Smooth muscle cell (in vitro differentiated cells): ENCODE results near the gene AMIGO2. TPM values are rescaled to one million over a fixed set of nuclear protein-coding genes. Genes with fewer than 3 reads are reported as not detected.

Source experiments
- DNase-seq: peaks from one replicate; lab custom pipeline; 2025; ENCODE audit not compliant: unreplicated experiment; lab: John Stamatoyannopoulos, UW
- H2AFZ ChIP-seq: fragments of 200-600 bp; sonication (generic); 2 replicates; pipeline ENCODE4 v1.6.0; 2016; ENCODE audit warnings: antibody characterized with exemption, low read depth, mild to moderate bottlenecking
- H3F3A ChIP-seq: fragments of 200-600 bp; sonication (generic); 2 replicates; pipeline ENCODE4 v1.6.0; 2017; ENCODE audit warnings: antibody characterized with exemption, low read depth
- H3K27ac ChIP-seq: fragments of 200-600 bp; sonication (generic); 2 replicates; pipeline ENCODE4 v1.5.1; 2016; ENCODE audit warnings: low read depth, mild to moderate bottlenecking
- H3K27me3 ChIP-seq: fragments of 200-600 bp; sonication (generic); 2 replicates; pipeline ENCODE4 v1.6.1; 2016; ENCODE audit warnings: low read depth, mild to moderate bottlenecking
- H3K36me3 ChIP-seq: fragments of 200-600 bp; sonication (generic); 2 replicates; pipeline ENCODE4 v1.5.1; 2016; ENCODE audit warnings: low read depth
- H3K4me1 ChIP-seq: fragments of 200-600 bp; sonication (generic); 2 replicates; pipeline ENCODE4 v1.5.1; 2016; ENCODE audit warnings: low read depth
- H3K4me2 ChIP-seq: fragments of 200-600 bp; sonication (generic); 2 replicates; pipeline ENCODE4 v1.6.0; 2016; ENCODE audit warnings: mild to moderate bottlenecking
- H3K4me3 ChIP-seq: fragments of 200-600 bp; sonication (generic); 2 replicates; pipeline ENCODE4 v1.5.1; 2016; ENCODE audit warnings: mild to moderate bottlenecking
- H3K79me2 ChIP-seq: fragments of 200-600 bp; sonication (generic); 2 replicates; pipeline ENCODE4 v1.6.0; 2016; ENCODE audit warnings: low read depth, mild to moderate bottlenecking
- H3K9ac ChIP-seq: fragments of 200-600 bp; sonication (generic); 2 replicates; pipeline ENCODE4 v1.6.0; 2016; ENCODE audit warnings: low read depth
- H3K9me3 ChIP-seq: fragments of 200-600 bp; sonication (generic); replicated peaks from 2 replicates; pipeline ENCODE4 v1.5.1; 2016; ENCODE audit warnings: low read depth
- H4K20me1 ChIP-seq: fragments of 200-600 bp; sonication (generic); 2 replicates; pipeline ENCODE4 v1.6.0; 2016; ENCODE audit warnings: low read depth
- WGBS: methylation state at CpG from one replicate; pipeline ENCODE4 v1.1.7; 2016; ENCODE audit warnings: low lambda C conversion rate; 5-methylcytosine and 5-hydroxymethylcytosine counted together
- polyA plus RNA-seq: library from polyadenylated mRNA; unstranded; fragments of >200 nt; fragmentation: Nextera tagmentation; extraction: Ambion mirVana; gene quantifications from 2 replicates; pipeline ENCODE4 v1.2.1, GENCODE V29; 2016
- total RNA-seq: library from RNA; depleted of rRNA; stranded (reverse); fragments of >200 nt; gene quantifications from 2 replicates; pipeline ENCODE4 v1.2.3, GENCODE V29; 2014
- TF ChIP-seq, protein P1 (sequence below): fragments of 200-600 bp; sonication (generic); IDR thresholded peaks from 2 replicates; pipeline ENCODE4 v1.5.1; 2017; ENCODE audit warnings: borderline replicate concordance, mild to moderate bottlenecking, antibody characterized with exemption; ENCODE audit not compliant: insufficient read depth, poor library complexity, severe bottlenecking

The AMIGO2 gene
- total and polyA plus RNA-seq, 2 experiments from 2014 or later, result 30.4 to 59.6 TPM

DNA sequence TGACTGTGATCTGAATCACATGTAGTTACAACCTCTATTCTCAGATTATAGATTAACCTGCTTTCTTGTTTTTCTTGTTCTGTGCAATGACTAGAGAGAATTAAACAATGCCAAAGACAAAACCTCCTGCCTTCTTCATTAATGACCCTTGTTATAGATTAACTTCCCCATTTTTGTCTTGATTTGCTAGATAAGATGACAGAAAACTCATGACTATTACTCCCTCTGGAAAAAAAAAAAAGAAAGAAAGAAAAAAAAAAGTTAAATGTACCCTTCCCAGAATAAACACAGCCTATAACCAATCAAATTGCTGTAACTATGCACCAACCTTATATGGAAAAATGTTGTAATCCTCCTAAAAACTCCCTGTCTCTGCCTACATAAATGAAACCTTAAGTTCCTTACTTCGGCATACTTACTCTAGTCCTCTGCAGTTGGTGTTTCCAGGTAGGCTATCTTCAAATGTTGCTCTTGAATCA lies 41.5 kb downstream of the AMIGO2 start:
- DNase-seq, result no peak
- peak overlapping the region; percentile 1 for H3K4me3 ChIP-seq

DNA sequence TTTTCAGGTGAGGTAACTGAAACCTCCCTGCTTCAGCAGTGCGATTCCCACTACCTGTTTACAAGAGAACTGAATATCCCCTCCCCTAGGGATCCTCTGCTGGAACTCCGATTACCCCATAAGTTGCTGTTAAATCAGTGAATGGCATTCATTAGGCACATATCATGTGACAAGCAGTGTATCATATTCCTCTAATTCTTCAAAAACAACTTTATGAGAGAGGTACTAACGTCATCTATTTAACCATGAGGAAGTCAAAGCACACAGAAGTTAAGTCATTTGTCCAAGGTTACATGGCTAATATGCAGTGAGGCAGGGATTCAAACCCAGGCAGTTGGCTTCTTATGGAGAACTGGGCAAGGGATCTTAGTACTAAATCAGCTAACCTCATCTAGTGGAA lies 44.3 kb downstream of the AMIGO2 start:
- Histone ChIP-seq H3K4me2 (no peak overlapping the region), H2AFZ (no peak overlapping the region)

More for the DNA sequence above, 41.5 kb downstream of the AMIGO2 start:
- no peaks in the 10 kb centered on the region for H4K20me1 ChIP-seq
- no peaks in the 10 kb centered on the region for H3K9me3 ChIP-seq
- WGBS, result 56% methylated on average over 1 of the region's 1 CpG
- peak overlapping the region; percentile 51 for H3K4me2 ChIP-seq
- H3F3A ChIP-seq, result no peaks in the 10 kb centered on the region
- H3K9ac ChIP-seq, result no peak overlapping the region
- TF ChIP-seq, protein P1, sequence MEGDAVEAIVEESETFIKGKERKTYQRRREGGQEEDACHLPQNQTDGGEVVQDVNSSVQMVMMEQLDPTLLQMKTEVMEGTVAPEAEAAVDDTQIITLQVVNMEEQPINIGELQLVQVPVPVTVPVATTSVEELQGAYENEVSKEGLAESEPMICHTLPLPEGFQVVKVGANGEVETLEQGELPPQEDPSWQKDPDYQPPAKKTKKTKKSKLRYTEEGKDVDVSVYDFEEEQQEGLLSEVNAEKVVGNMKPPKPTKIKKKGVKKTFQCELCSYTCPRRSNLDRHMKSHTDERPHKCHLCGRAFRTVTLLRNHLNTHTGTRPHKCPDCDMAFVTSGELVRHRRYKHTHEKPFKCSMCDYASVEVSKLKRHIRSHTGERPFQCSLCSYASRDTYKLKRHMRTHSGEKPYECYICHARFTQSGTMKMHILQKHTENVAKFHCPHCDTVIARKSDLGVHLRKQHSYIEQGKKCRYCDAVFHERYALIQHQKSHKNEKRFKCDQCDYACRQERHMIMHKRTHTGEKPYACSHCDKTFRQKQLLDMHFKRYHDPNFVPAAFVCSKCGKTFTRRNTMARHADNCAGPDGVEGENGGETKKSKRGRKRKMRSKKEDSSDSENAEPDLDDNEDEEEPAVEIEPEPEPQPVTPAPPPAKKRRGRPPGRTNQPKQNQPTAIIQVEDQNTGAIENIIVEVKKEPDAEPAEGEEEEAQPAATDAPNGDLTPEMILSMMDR, result no peak
- peaks cover 7% of the 10 kb centered on the region for H3K4me1 ChIP-seq
- H3K79me2 ChIP-seq, result no peaks in the 10 kb centered on the region
- H3K36me3 ChIP-seq, result no peaks in the 10 kb centered on the region
- no peak overlapping the region for H3K27ac ChIP-seq
- no peaks in the 10 kb centered on the region for H3K27me3 ChIP-seq
- no peak overlapping the region for H2AFZ ChIP-seq

DNA sequence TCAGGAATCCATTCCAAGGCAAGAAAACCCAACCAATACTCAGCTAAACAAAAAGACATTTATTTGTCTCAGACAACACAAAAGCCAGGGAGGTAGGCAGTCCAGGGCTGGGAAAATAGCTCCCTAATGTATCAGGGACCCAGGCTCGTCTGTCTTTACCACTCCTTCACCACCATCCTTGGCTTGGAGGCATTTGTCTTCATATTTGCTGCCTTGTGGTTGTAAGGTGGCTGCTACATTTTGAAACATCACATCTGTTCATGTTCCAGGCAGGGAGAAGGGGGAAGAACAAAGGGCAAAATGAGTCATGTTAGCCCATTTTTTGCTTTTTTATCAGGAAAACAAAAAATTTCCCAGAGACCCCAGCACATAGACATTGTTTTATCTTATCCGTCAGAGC lies 45.1 kb downstream of the AMIGO2 start:
- H3K27me3 ChIP-seq, result no peaks in the 10 kb centered on the region
- TF ChIP-seq, protein P1, result no peak
- no peak for DNase-seq
- peak overlapping the region; percentile 78 for H3K27ac ChIP-seq
- no peak overlapping the region for H3K4me3 ChIP-seq
- H3K9me3 ChIP-seq, result no peaks in the 10 kb centered on the region
- H3K9ac ChIP-seq, result peak overlapping the region; percentile 45
- H3K36me3 ChIP-seq, result no peaks in the 10 kb centered on the region
- peaks cover 7% of the 10 kb centered on the region for H3K4me1 ChIP-seq
- no peak overlapping the region for H3K4me2 ChIP-seq
- H4K20me1 ChIP-seq, result no peaks in the 10 kb centered on the region
- 64% methylated on average over 2 of the region's 2 CpGs for WGBS
- H2AFZ ChIP-seq, result peak overlapping the region; percentile 21
- H3K79me2 ChIP-seq, result no peaks in the 10 kb centered on the region
- H3F3A ChIP-seq, result no peaks in the 10 kb centered on the region

More for the DNA sequence above, 44.3 kb downstream of the AMIGO2 start:
- Histone ChIP-seq H3K27me3 (no peaks in the 10 kb centered on the region), H3F3A (no peaks in the 10 kb centered on the region), H3K36me3 (no peaks in the 10 kb centered on the region), H3K4me3 (no peak overlapping the region), H3K4me1 (peaks cover 7% of the 10 kb centered on the region), H3K79me2 (no peaks in the 10 kb centered on the region), H3K9ac (no peak overlapping the region), H3K9me3 (no peaks in the 10 kb centered on the region), H4K20me1 (no peaks in the 10 kb centered on the region), H3K27ac (peak overlapping the region; percentile 78)
- DNase-seq, result no peak
- TF ChIP-seq, protein P1, result no peak
- 87% methylated on average over 3 of the region's 3 CpGs for WGBS
